ENCODE results near the gene RALBP1.
A peak's percentile ranks its signal among the peaks of the same experiment; 100 is the strongest.

The RALBP1 gene

DNA sequence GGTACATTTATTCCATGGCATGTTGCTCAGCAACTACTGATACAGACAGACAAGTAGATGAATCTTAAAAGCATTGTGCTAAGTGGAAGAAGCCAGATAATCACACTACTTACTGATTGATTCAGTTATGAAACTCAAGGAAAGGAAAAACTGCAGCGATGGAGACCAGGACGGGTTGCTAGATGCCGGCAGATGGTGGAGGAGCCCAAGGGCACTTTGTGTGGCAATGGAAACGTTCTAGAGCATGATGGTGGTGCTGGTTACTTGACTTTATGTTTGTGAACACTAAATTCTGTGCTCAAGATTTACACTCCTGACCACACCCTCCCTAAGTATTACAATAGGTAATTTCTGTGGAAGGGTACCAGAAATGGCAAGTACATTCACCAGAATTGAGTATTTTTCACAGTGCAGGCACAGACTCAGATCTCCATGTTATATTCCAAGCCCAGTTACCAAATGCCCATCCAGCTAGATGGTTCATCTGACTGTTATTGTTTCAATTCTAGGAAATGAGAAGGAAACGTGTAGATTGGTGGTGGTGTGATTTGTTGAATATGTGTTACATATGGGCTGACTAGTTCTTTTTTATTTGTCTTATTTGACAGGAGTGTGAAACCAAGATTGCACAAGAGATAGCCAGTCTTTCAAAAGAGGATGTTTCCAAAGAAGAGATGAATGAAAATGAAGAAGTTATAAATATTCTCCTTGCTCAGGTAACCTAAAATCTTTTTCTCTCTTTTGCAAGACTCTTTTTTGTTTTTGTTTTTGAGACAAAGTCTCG lies 55.1 kb downstream of the RALBP1 start:
- no peak for DNase-seq (ENCODE audit: low read depth in 1 of 2, low spot score in 1 of 2)
- no peak for TF ChIP-seq JUND (IDR thresholded peaks at IDR 0.05; ENCODE audit: low read depth)
- in situ Hi-C loops (cut with HindIII; ENCODE audit: low pct_unique_long_range_greater_than_20kb, low sequenced_read_pairs): no loop called here

DNA sequence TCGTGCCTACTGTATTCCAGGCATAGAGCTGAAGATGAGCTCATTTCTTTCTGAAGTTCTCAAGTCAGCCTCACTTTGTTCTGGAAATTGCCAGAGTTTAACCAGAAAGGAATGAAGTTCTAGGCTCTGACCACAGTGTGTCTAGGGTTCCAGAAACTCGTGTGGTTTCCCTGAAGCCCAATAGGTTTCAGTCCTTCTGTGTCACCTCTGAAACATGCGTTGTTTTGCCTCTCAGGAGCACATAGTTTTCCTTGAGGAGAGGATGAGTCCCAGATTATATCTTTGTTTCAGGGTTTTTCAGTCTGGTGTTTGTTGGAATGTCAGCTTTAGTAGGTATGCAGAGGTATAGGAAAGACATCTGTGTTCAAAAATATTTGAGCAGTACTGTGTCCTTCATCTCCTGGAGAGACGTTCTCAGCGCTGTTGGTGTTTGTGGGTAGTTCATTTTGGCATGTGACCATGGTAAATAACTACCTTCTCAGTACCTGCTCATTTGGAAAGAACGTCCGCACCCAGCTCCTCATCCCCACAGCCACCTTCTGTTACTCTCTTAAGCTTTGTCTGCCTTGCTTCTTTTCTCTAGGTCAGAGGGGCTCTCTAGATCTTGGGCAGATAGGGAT lies 56.6 kb downstream of the RALBP1 start:
- in situ Hi-C loops (cut with HindIII; ENCODE audit: low pct_unique_long_range_greater_than_20kb, low sequenced_read_pairs): no loop called here
- DNase-seq (ENCODE audit: low read depth in 1 of 2, low spot score in 1 of 2): peak in 1 of 2 experiments; percentile 8
- no peak for TF ChIP-seq JUND (IDR thresholded peaks at IDR 0.05; ENCODE audit: low read depth)

DNA sequence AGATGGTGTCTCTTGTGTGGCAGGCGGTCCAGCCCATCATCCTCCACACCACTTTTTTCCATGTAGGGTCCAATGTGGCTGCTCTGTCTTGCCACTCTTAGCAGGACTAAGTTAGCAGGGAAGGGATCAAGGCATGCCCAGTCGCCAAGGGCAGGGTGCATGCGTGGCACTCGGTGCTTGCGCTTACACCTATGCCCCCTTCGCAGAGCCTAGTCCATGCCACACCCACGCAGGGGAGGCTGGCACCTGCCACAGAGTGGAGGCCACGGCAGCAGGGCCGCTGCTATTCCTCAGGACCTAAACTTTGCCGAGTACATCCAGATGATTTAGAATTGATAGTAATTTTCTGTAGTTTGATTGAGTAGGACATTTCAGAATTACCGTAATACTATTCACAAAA lies 59.5 kb downstream of the RALBP1 start:
- in situ Hi-C loops (cut with HindIII; ENCODE audit: low pct_unique_long_range_greater_than_20kb, low sequenced_read_pairs): no loop called here
- DNase-seq (ENCODE audit: low read depth in 1 of 2, low spot score in 1 of 2): no peak
- TF ChIP-seq JUND (IDR thresholded peaks at IDR 0.05; ENCODE audit: low read depth): no peak

GRCh38 chr18:9535430-9535991 lies 60.2 kb downstream of the RALBP1 start:
- peak; percentile 68 for DNase-seq (ENCODE audit: low read depth in 1 of 2, low spot score in 1 of 2)
- in situ Hi-C loops (cut with HindIII; ENCODE audit: low pct_unique_long_range_greater_than_20kb, low sequenced_read_pairs): no loop called here
- TF ChIP-seq JUND (IDR thresholded peaks at IDR 0.05; ENCODE audit: low read depth): no peak

DNA sequence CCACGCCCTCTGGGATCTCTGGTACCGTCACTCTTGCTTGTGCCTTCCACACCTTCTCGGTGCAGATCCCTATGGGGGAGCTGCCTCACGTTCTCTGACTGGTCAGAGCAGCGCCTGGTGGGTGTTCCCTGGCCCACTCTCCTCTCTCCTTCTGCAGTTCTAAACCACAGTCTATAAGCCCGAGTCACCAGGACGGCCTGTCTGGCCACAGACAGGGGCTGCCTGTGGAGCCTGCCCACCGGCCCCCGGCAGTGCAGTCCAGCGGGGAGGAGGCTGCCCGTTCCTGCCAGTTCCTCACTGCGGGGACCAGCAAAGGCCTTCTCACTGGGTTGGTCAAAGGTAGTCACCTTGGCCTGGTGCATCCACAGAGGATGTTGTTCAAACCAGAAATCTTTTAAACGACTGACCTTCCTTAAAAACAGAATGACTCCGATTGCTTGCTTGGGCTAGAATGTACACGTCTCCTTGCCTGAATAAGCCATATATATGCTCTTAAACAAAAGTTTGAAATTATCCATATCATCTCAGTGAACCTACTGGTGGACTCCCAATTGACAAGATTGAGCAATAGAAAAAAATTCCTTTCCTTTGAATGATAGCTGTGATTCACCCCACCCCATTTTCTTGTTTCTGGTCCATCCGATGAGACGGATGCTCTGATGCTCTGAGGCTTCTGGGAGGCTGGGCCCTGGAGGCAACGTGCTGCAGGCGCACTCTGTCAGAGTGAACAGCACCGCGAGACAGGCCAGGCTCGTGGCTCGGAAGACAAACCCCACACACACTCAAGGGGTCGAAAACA lies 61.2 kb downstream of the RALBP1 start:
- in situ Hi-C loops (cut with HindIII; ENCODE audit: low pct_unique_long_range_greater_than_20kb, low sequenced_read_pairs): no loop called here
- TF ChIP-seq JUND (IDR thresholded peaks at IDR 0.05; ENCODE audit: low read depth): no peak
- no peak for DNase-seq (ENCODE audit: low read depth in 1 of 2, low spot score in 1 of 2)

GRCh38 chr18:9537677-9538076 lies 62.4 kb downstream of the RALBP1 start:
- in situ Hi-C loops (cut with HindIII; ENCODE audit: low pct_unique_long_range_greater_than_20kb, low sequenced_read_pairs): no loop called here
- TF ChIP-seq JUND (IDR thresholded peaks at IDR 0.05; ENCODE audit: low read depth): no peak
- DNase-seq (ENCODE audit: low read depth in 1 of 2, low spot score in 1 of 2): no peak

GRCh38 chr18:9539283-9539682 lies 64.0 kb downstream of the RALBP1 start:
- DNase-seq (ENCODE audit: low read depth in 1 of 2, low spot score in 1 of 2): no peak
- in situ Hi-C loops (cut with HindIII; ENCODE audit: low pct_unique_long_range_greater_than_20kb, low sequenced_read_pairs): no loop called here
- no peak for TF ChIP-seq JUND (IDR thresholded peaks at IDR 0.05; ENCODE audit: low read depth)

- DNase-seq (ENCODE audit: low read depth in 1 of 2, low spot score in 1 of 2): no peak
- in situ Hi-C loops (cut with HindIII; ENCODE audit: low pct_unique_long_range_greater_than_20kb, low sequenced_read_pairs): no loop called here
- no peak for TF ChIP-seq JUND (IDR thresholded peaks at IDR 0.05; ENCODE audit: low read depth)
Measured at GRCh38 chr18:9539938-9540337, 64.6 kb downstream of the RALBP1 start.

DNA sequence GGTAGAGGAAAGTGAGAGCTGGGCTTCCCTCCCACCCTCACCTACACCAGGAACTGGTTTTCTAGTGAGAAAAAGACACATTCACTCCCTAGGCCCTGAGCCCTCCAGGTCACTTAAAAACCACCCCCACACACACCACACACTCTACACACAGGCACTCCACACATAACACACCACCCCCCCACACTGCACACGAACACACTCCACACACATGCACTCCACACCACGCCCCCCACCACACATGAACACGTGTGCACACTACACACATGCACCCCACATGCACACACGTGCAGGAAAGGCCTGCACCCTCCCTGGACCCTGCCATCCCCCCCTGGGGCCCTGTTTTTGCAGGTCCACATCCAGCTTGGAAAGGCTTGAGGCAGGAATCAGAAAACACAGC lies 67.6 kb downstream of the RALBP1 start:
- in situ Hi-C loops (cut with HindIII; ENCODE audit: low pct_unique_long_range_greater_than_20kb, low sequenced_read_pairs): no loop called here
- no peak for DNase-seq (ENCODE audit: low read depth in 1 of 2, low spot score in 1 of 2)

GRCh38 chr18:9545029-9545428 lies 69.7 kb downstream of the RALBP1 start:
- no peak for TF ChIP-seq JUND (IDR thresholded peaks at IDR 0.05; ENCODE audit: low read depth)
- no peak for DNase-seq (ENCODE audit: low read depth in 1 of 2, low spot score in 1 of 2)
- in situ Hi-C loops (cut with HindIII; ENCODE audit: low pct_unique_long_range_greater_than_20kb, low sequenced_read_pairs): no loop called here

More for the DNA sequence above, 67.6 kb downstream of the RALBP1 start:
- TF ChIP-seq JUND (IDR thresholded peaks at IDR 0.05; ENCODE audit: low read depth): no peak

- no peak for DNase-seq (ENCODE audit: low read depth in 1 of 2, low spot score in 1 of 2)
- no peak for TF ChIP-seq JUND (IDR thresholded peaks at IDR 0.05; ENCODE audit: low read depth)
- in situ Hi-C loops (cut with HindIII; ENCODE audit: low pct_unique_long_range_greater_than_20kb, low sequenced_read_pairs): no loop called here
Measured at GRCh38 chr18:9546468-9546867, 71.2 kb downstream of the RALBP1 start.

DNA sequence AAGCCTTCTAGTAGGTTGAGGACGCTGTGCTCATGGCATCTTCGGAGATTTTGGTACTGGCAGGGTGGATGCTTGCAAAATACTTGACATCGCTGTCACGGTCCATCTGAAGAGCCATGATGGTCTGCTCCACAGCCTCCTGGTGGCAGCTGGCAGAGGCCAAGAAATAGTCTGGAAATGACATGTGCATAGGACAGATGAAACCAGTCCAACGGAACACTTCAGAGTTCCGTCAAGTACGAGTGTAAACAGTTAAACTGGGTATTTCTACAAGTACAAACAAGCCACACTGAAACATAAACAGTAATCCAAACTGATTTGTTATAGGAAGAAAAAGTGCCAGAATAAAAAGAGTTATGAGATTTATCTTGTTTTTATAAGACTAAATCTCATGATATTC lies 72.5 kb downstream of the RALBP1 start:
- in situ Hi-C loops (cut with HindIII; ENCODE audit: low pct_unique_long_range_greater_than_20kb, low sequenced_read_pairs): no loop called here
- TF ChIP-seq JUND (IDR thresholded peaks at IDR 0.05; ENCODE audit: low read depth): no peak
- DNase-seq (ENCODE audit: low read depth in 1 of 2, low spot score in 1 of 2): no peak
